HG02973 (cell line): ENCODE results near the gene KLHDC10.
"Not testable (repeated sequence)": the region's sequence is repeated elsewhere in the genome, so short reads cannot be mapped to it uniquely, and the experiment has no call there.

Experiments
- ATAC-seq: cut with Tn5 transposase; IDR thresholded peaks from one replicate; pipeline ENCODE4 v1.9.1; 2021; ENCODE audit warnings: moderate library complexity; ENCODE audit not compliant: unreplicated experiment

Gene KLHDC10

DNA sequence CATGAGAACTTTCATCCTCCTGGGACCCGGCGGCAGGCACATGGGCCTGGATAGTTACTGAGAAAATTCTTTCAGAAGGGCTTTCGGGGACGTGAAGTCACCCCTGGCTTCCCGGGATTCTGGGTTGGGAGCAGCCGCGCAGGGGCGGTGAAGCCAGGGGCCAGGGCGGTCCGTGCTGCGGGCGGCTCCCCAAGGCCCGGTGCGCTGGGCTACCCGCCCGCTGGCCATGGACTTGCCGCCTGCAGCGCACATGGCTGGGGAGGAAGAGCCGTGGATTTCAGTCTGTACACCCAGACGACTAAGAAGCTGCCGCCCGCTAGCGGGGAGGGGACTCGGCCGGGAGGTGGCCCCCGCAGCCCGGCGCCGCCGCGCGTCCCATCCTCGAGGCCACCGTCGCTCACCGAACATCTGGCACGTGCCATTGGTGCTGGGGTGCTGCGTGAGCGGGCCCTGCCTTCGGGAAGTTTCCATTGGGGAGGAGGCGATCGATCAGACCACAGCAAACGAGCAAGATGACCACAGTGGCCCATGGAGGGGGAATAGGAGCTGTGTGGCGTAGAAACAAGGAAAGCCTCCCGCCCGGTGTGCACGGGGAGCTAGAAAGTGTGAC, 70.3 kb downstream of the KLHDC10 start:
- no peak for ATAC-seq

GRCh38 chr7:130141161-130141883, 71.0 kb downstream of the KLHDC10 start:
- ATAC-seq: no peak

- no peak for ATAC-seq
These were observed 71.7 kb downstream of the KLHDC10 start for GRCh38 chr7:130141884-130142653.

DNA sequence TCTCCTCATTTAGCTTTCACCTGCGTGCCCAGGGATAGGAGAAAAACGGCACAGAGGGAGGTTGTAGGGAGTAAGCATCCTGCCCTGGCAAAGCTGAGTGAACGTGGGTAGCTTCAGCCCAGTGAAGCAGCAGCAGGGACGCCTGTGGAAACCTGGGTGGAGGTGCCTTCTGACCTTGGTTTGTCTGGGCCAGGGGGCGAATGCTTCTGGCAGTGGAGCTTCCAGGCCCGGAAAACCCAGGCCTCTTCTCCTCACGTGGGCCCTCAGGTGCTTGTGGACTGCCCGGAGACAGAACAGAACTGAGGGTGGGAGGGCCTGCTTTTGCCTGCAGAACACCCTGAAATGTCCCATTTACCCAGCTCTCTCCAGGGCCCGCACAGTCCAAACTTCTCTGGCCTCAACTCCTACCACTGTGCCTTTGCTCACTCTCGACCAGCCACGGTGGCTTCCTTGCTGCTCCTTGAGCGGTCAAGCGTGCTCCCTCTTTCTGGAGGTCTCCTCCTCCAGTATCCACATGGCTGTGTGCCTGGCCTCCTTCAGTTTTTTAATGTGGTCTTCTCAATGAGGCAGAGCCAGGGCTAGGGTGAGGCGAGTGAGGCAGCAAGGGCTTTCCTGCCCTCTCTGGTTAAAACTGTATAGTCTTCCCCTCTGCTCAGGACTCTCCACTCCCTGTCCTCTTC, 72.5 kb downstream of the KLHDC10 start:
- no peak for ATAC-seq

DNA sequence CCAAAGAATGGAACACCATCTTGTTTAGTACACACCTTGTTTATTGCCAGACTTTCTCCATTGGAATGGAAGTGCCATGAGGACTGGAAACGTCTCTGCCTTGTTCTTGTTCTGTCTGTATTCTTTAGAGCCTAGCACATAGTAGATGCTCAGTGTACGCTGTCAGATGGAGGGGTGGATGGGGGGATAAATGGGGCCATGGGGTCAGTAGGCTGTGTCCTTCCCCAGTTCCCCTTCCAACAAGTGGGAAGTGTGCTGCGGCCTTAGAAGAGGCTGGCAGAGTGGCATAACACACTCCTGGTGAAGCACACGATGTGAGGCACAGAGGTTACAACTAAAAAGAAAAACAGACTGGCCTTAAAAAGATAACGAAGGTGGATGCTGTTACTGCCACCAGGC, 73.0 kb downstream of the KLHDC10 start:
- ATAC-seq: no peak

- ATAC-seq: no peak
These were observed 73.6 kb downstream of the KLHDC10 start for GRCh38 chr7:130143986-130144311.

GRCh38 chr7:130144312-130145171, 74.2 kb downstream of the KLHDC10 start:
- ATAC-seq: no peak

GRCh38 chr7:130145424-130146100, 75.2 kb downstream of the KLHDC10 start:
- no peak for ATAC-seq

DNA sequence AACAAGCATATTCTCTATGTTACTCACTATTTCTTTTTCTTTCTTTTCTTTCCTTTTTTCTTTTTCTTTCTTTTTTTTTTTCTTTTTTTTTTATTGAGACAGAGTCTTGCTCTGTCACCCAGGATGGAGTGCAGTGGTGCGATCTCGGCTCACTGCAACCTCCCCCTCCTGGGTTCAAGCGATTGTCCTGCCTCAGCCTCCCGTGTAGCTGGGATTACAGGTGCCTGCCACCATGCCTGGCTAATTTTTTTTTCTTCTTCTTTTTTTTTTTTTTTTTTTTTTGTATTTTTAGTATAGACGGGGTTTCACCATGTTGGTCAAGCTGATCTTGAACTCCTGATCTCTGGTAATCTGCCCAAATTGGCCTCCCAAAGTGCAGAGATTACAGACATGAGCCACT, 75.8 kb downstream of the KLHDC10 start:
- ATAC-seq: not testable (repeated sequence)

DNA sequence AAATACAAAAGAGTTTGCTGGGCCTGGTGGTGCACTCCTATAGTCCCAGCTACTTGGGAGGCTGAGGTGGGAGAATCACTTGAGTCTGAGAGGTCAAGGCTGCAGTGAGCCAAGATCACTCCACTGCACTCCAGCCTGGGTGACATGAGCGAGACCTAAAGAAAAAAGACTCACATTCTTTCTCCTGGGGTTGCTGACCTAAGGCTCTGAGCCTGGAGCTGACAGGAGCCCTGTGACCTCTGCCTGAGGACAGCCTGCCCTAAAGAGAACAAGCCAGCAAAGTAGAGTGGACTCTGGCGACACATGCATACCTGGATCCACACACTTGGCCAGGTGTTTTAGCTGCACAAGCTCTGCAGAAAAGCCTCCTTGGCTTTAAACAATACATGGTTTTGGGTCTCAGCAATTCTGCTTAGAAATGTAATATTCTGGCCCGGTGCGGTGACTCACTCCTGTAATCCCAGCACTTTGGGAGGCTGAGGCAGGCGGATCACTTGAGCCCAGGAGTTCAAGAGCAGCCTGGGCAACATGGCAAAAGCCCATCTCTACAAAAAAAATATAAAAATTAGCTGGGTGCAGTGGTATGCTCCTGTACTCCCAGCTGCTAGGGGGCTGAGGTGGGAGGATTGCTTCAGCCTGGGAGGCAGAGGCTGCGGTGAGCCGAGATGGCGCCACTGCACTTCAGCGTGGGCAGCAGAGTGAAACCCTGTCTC, 76.5 kb downstream of the KLHDC10 start:
- no peak for ATAC-seq

GRCh38 chr7:130147710-130148325, 77.5 kb downstream of the KLHDC10 start:
- ATAC-seq: no peak

DNA sequence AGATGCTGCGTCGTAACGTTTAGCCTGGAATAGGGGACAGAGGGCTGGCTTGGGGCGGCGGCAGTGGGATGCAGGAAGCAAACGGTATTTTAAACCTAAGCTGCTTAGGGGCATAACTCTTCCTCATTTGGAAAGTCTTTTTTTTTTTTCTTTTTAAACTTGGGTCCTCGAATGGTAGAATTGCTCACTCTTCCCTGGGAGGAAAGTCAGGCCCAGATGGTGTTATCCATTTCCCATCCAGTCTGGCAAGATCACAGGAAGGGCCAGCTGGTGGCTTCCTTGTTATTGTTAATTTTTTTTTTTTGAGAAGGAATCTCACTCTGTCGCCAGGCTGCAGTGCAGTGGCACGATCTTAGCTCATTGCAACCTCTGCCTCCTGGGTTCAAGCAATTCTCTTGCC, 78.2 kb downstream of the KLHDC10 start:
- ATAC-seq: no peak

DNA sequence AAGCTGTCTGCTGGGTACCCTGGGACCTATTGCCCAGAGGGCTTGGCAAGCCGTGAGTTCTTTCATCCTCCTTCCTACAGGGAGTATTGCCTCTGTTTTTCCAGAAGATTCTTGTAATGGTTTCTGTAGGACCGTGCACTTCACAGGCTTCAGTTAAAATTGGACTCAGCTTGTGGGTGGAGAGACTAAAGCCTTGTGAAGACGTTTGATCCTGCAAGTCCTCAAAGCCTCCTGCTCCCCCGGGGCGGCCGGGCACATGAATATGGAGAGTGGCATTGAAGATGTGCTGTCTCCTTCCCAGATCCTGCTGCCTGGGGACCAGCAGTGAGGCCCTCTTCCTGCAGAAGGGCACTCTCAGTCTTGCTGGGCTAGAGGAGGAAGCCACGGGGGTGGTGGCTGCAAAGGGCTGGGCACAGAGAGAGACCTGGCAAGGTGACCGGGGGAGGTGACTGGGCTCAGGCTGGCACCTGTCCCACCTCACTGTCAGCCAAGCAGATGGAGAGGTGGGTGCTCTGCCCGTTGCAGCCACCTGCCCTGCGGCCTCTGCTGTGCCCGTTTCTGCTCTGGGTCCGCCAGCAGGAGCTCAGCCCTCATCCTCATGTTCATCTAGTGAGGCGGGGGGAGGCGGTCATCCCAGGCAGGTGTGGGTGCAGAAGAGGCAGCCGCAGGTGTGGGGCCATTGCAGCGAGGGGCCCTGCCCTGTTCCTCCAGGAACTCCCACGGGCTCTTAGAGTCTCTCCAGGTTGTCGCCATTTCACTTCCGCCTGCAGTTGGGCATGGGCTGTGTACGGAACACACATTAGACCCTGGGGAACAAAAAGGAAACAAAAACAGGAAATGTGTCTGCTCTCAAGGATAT, 79.2 kb downstream of the KLHDC10 start:
- ATAC-seq: peak; percentile 49

DNA sequence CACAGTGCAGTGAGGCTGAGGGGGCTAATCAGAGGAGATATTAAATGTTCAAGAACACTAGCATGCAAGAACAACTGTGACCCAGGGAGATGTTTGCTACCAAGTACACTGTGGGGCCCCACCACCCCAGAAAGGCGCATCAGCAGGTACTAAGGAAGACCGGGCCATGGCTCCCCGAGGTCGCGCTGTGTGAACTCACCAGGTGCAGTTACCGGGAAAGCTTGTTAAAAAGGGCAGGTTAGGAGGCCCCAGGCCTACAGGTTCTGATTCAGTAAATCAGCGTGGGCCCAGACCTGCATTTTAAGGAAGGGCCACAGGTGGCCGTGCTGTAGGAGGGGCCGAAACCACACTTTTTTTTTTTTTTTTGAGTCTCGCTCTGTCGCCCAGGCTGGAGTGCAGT, 80.3 kb downstream of the KLHDC10 start:
- no peak for ATAC-seq

DNA sequence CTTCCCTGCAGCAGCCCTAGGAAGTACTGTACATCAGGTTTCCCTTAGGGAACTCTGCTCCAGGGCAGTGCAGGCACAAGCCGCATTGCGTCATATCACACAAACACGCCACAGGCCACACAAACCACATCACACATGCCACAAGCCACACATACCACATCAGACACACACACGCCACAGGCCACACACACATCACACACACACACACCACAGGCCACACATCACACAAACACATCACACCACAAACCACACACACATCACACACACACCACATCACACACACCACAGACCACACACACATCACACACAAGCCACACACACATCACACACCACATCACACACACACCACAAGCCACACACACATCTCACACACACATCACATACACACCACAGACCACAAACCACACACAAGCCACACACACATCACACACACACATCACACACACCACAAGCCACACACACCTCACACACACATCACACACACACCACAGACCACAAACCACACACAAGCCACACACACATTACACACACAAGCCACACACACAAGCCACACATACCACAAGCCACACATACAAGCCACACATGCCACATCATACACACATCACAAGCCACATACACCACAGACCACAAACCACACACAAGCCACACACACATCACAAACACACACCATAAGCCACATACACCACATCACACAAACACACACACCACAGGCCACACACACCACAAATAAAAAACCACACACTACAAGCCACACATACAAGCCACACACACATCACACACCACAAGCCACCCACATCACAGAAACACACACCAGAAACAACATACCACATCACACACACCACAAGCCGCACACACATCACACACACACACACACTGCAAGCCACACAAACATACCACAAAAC, 81.5 kb downstream of the KLHDC10 start:
- no peak for ATAC-seq

- ATAC-seq: no peak
These were observed 82.3 kb downstream of the KLHDC10 start for GRCh38 chr7:130152493-130153210.
